Uterine smooth muscle cell (primary cell): ENCODE data around the gene MSMO1. TPM values are rescaled to one million over a fixed set of nuclear protein-coding genes. Genes with fewer than 3 reads are reported as not detected.

Experiments used
- total RNA-seq: library from RNA; depleted of rRNA; stranded (reverse); fragments of >200 nt; gene quantifications from 2 replicates; pipeline ENCODE4 v1.2.3, GENCODE V29; 2014

Gene MSMO1
- 424 and 636 TPM in 2 replicates for total RNA-seq

DNA sequence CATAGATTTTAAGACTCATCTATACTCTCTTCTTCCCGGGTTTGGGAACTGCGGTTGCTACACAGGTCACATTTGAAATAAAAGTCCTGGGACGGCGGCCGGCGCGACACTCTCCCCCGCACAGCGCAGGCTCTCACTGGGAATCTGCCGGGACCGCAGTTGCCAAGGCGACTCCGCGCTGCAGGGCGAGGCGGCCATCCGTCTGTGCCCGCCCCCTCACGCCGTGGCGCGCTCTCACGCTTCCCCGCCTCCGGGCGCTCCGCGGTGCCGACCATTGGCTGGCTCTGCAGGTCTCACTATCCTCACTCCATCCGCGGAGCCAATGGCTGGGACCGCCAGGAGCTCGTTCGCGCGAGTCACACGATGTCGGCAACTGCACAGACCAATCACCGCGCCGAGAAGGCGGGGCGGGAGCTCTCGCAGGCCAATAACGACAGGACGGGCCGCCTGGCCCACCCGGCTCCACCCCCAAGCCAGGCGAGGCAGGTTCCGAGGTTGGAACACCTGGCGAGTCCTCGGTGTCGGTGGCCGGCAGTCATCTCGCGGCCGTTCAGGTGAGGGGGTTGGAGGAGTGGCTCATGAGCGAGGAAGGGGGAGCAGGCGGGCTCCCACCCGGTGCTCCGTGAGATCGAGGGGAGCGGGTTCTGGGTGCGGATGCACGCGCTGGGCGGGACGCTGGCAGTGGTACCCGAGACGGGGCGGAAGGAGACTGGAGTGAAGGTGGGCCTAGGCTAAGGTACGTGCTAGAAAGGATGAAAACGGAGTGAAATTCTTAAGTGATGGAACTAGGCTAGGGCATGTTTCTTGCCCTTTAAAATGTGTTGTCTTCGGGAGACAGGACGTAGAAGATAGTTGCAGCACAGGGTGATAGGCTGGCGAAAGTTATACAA lies at the start of gene MSMO1:
MSMO1 (plus strand) TSS at position 459 of the 890 bp plus-strand sequence. CDS start 5,702 bp downstream, outside the sequence.

DNA sequence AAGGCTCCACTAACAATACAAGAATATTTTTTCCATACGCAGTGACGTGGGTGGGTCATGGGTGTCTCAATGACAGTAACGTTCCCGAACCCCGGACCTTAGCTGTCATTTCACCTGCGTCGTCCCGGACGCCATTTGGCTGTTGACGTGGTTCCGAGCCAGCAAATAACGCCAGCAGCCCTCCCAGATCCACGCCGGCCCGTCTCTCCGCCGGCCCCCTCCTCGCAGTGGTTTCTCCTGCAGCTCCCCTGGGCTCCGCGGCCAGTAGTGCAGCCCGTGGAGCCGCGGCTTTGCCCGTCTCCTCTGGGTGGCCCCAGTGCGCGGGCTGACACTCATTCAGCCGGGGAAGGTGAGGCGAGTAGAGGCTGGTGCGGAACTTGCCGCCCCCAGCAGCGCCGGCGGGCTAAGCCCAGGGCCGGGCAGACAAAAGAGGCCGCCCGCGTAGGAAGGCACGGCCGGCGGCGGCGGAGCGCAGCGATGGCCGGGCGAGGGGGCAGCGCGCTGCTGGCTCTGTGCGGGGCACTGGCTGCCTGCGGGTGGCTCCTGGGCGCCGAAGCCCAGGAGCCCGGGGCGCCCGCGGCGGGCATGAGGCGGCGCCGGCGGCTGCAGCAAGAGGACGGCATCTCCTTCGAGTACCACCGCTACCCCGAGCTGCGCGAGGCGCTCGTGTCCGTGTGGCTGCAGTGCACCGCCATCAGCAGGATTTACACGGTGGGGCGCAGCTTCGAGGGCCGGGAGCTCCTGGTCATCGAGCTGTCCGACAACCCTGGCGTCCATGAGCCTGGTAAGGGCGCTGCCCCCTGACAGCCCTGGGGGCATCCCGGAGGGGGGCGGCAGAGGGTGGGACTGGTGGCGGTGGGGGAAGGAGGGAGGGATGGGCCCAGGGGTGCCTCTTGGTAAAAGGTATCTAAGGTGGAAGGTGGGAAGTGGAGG lies 51.5 kb downstream of the MSMO1 start, which contains the start of gene CPE:
CPE (plus strand) TSS at position 264 of the 933 bp plus-strand sequence; CDS start at position 478, 214 bp downstream.

Other genes starting within 250 kb of the MSMO1 start
- 6.5 and 7.9 TPM in 2 replicates for gene TMEM192, start 214.8 kb upstream of the MSMO1 start, total RNA-seq
- 23.4 and 28.4 TPM in 2 replicates for gene KLHL2, start 120.1 kb upstream of the MSMO1 start, total RNA-seq
- gene CPE, start 51.3 kb downstream of the MSMO1 start, total RNA-seq, result 1.00 and 1.3 TPM in 2 replicates